ENCODE data around the gene AP2B1.

Gene AP2B1

DNA sequence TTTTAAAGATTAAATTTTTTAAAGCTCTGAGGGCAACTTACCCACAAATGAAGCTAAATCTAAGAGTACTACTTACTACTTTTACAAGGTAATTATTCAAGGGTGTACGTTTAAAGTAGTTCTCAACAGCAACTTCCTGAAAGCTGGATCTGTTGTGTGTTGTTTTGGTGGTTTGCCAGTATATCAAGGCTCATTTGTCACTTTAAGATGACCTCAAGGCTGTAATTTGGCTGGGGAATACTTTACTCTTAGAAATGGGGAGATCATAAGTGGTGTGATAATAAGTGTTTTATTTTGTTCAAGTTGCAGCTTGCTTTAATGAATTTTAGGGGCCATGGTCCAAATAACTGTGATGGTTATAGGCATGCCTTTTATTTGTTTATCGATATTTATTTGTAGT is 30.4 kb downstream of the AP2B1 start:
- no peaks in the 10 kb centered on the region for H3K9me3 ChIP-seq (ENCODE audit: control insufficient read depth in 2 of 2, low read length in 2 of 2)
- H3K27ac ChIP-seq (ENCODE audit: low read depth in 2 of 2, low read length in 2 of 2), result no peak overlapping the region
- no peak overlapping the region for H3K4me3 ChIP-seq (ENCODE audit: low read length in 2 of 2)
- H3K27me3 ChIP-seq (ENCODE audit: control insufficient read depth in 2 of 2, insufficient read depth in 2 of 2, low read length in 2 of 2), result no peaks in the 10 kb centered on the region
- H3K9ac ChIP-seq (ENCODE audit: low read depth in 1 of 2, low read length in 2 of 2), result no peak overlapping the region
- peaks cover 6 to 22% of the 10 kb centered on the region in 2 donors for H3K36me3 ChIP-seq (ENCODE audit: control insufficient read depth in 2 of 2, insufficient read depth in 2 of 2, low read length in 2 of 2)
- peaks cover 0 to 6% of the 10 kb centered on the region in 2 donors for H3K4me1 ChIP-seq (ENCODE audit: control insufficient read depth in 2 of 2, insufficient read depth in 2 of 2, low read length in 2 of 2)

DNA sequence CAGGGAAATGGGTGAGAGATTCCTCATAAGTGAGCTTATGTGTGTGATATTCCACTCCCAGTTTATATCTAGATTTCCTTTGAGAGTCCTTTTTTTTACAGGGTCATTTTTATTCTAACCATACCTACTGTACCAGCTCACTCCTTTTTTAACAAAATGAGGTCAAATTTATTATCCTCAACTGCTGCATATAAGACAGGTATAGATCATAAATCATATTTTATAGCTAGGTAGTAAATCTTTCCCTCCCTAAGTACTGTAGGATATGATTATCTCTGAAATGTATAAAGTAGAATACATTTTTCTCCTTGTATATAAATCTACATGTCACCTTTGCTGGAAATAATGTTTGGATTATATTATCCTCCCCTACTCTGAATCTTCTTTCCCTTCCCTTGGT is 31.5 kb downstream of the AP2B1 start:
- no peak overlapping the region for H3K27ac ChIP-seq (ENCODE audit: low read depth in 2 of 2, low read length in 2 of 2)
- peaks cover 10 to 17% of the 10 kb centered on the region in 2 donors for H3K36me3 ChIP-seq (ENCODE audit: control insufficient read depth in 2 of 2, insufficient read depth in 2 of 2, low read length in 2 of 2)
- H3K27me3 ChIP-seq (ENCODE audit: control insufficient read depth in 2 of 2, insufficient read depth in 2 of 2, low read length in 2 of 2), result no peaks in the 10 kb centered on the region
- H3K9me3 ChIP-seq (ENCODE audit: control insufficient read depth in 2 of 2, low read length in 2 of 2), result no peaks in the 10 kb centered on the region
- peaks cover 0 to 6% of the 10 kb centered on the region in 2 donors for H3K4me1 ChIP-seq (ENCODE audit: control insufficient read depth in 2 of 2, insufficient read depth in 2 of 2, low read length in 2 of 2)
- H3K4me3 ChIP-seq (ENCODE audit: low read length in 2 of 2), result no peak overlapping the region
- H3K9ac ChIP-seq (ENCODE audit: low read depth in 1 of 2, low read length in 2 of 2), result no peak overlapping the region

DNA sequence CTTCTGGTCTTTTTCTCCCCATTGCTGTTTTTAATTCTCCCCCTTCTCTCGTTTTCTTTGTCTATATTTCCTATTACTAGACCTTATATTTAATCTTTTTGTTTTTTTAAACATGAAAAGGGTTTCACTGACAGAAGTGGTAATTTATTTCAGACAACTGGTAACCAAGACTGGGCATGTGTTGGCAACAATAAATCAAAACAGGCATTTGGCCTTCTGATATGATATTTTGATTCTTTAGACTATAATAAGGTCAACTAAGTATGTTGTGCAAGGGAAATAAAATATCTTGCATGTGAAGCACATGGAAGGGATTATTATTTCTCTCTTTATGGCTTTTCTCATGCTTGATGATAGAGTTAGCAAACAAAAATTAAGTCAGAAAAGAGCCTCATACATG is 34.6 kb downstream of the AP2B1 start:
- H3K9ac ChIP-seq (ENCODE audit: low read depth in 1 of 2, low read length in 2 of 2), result no peak overlapping the region
- no peaks in the 10 kb centered on the region for H3K27me3 ChIP-seq (ENCODE audit: control insufficient read depth in 2 of 2, insufficient read depth in 2 of 2, low read length in 2 of 2)
- H3K27ac ChIP-seq (ENCODE audit: low read depth in 2 of 2, low read length in 2 of 2), result no peak overlapping the region
- no peaks in the 10 kb centered on the region for H3K9me3 ChIP-seq (ENCODE audit: control insufficient read depth in 2 of 2, low read length in 2 of 2)
- H3K36me3 ChIP-seq (ENCODE audit: control insufficient read depth in 2 of 2, insufficient read depth in 2 of 2, low read length in 2 of 2), result peaks cover 19 to 34% of the 10 kb centered on the region in 2 donors
- H3K4me3 ChIP-seq (ENCODE audit: low read length in 2 of 2), result no peak overlapping the region
- H3K4me1 ChIP-seq (ENCODE audit: control insufficient read depth in 2 of 2, insufficient read depth in 2 of 2, low read length in 2 of 2), result peaks cover 0 to 6% of the 10 kb centered on the region in 2 donors

DNA sequence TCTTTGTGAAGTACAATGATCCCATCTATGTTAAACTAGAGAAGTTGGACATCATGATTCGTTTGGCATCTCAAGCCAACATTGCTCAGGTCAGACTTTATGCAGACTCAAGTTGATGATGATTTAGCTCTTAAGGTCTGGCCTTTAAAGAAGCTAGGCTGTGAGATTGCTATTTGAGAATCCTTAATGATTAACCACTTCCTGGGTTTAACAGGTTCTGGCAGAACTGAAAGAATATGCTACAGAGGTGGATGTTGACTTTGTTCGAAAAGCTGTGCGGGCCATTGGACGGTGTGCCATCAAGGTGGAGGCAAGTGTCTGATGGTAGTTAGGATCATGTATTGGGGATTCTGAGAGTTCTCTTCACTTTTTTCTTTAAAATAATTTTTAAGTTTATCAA is 40.3 kb downstream of the AP2B1 start:
- Histone ChIP-seq H3K9me3 (ENCODE audit: control insufficient read depth in 2 of 2, low read length in 2 of 2) (no peaks in the 10 kb centered on the region), H3K4me3 (ENCODE audit: low read length in 2 of 2) (no peak overlapping the region), H3K9ac (ENCODE audit: low read depth in 1 of 2, low read length in 2 of 2) (no peak overlapping the region), H3K27me3 (ENCODE audit: control insufficient read depth in 2 of 2, insufficient read depth in 2 of 2, low read length in 2 of 2) (no peaks in the 10 kb centered on the region), H3K4me1 (ENCODE audit: control insufficient read depth in 2 of 2, insufficient read depth in 2 of 2, low read length in 2 of 2) (no peaks in the 10 kb centered on the region), H3K36me3 (ENCODE audit: control insufficient read depth in 2 of 2, insufficient read depth in 2 of 2, low read length in 2 of 2) (peaks cover 59 to 60% of the 10 kb centered on the region in 2 donors), H3K27ac (ENCODE audit: low read depth in 2 of 2, low read length in 2 of 2) (no peak overlapping the region)

DNA sequence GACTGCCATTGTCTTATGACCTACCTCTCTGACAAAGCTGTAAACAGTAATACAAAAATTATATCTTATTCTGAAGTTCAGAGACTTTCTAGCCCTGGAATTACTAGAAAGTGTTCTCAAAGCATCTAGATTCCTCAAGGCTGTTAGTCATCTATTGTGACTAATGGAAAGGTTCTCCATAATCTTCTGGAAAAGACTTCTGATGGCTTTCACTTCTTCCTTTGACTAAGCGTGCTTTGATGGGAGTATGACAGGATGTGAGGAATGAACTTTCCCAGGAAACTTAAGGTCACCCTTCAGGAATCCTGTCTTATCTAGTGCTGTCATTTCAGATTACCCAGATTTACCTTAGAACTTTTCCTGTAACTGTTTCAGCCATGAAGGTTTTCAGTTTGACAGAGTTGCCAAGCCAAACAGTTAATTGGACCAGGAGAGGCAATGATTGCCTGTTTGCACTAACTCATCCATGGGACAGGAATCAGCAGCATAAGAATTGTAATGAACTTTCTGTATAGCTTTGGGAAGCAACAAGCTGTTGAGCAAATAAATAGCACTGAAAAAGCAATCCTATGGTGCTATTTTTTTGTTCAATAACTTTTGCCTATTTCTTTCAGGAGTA is 43.5 kb downstream of the AP2B1 start:
- no peak overlapping the region for H3K9ac ChIP-seq (ENCODE audit: low read depth in 1 of 2, low read length in 2 of 2)
- no peak overlapping the region for H3K27ac ChIP-seq (ENCODE audit: low read depth in 2 of 2, low read length in 2 of 2)
- H3K36me3 ChIP-seq (ENCODE audit: control insufficient read depth in 2 of 2, insufficient read depth in 2 of 2, low read length in 2 of 2), result peaks cover 53 to 55% of the 10 kb centered on the region in 2 donors
- H3K9me3 ChIP-seq (ENCODE audit: control insufficient read depth in 2 of 2, low read length in 2 of 2), result no peaks in the 10 kb centered on the region
- H3K4me3 ChIP-seq (ENCODE audit: low read length in 2 of 2), result no peak overlapping the region
- no peaks in the 10 kb centered on the region for H3K4me1 ChIP-seq (ENCODE audit: control insufficient read depth in 2 of 2, insufficient read depth in 2 of 2, low read length in 2 of 2)
- no peaks in the 10 kb centered on the region for H3K27me3 ChIP-seq (ENCODE audit: control insufficient read depth in 2 of 2, insufficient read depth in 2 of 2, low read length in 2 of 2)

DNA sequence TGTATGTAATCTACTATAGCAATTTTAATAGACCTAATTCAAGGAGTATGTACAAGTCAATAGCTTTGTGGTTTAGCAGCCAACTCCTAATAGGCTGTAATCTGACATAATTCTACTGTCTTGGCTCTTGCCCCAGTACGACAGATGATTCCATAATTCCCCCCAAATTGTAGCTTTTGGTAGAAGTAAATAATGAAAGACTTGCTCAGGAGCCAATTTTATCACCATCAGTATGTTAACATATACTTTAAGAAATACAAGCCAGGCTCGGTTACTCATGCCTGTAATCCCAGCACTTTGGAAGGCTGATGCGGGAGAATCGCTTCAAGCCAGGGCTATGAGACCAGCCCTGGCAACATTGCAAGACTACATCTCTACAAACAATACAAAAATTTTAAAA is 53.9 kb downstream of the AP2B1 start:
- Histone ChIP-seq H3K27me3 (ENCODE audit: control insufficient read depth in 2 of 2, insufficient read depth in 2 of 2, low read length in 2 of 2) (no peaks in the 10 kb centered on the region), H3K4me3 (ENCODE audit: low read length in 2 of 2) (no peak overlapping the region), H3K9me3 (ENCODE audit: control insufficient read depth in 2 of 2, low read length in 2 of 2) (no peaks in the 10 kb centered on the region), H3K36me3 (ENCODE audit: control insufficient read depth in 2 of 2, insufficient read depth in 2 of 2, low read length in 2 of 2) (peaks cover 45 to 63% of the 10 kb centered on the region in 2 donors), H3K27ac (ENCODE audit: low read depth in 2 of 2, low read length in 2 of 2) (no peak overlapping the region), H3K4me1 (ENCODE audit: control insufficient read depth in 2 of 2, insufficient read depth in 2 of 2, low read length in 2 of 2) (no peaks in the 10 kb centered on the region), H3K9ac (ENCODE audit: low read depth in 1 of 2, low read length in 2 of 2) (no peak overlapping the region)

DNA sequence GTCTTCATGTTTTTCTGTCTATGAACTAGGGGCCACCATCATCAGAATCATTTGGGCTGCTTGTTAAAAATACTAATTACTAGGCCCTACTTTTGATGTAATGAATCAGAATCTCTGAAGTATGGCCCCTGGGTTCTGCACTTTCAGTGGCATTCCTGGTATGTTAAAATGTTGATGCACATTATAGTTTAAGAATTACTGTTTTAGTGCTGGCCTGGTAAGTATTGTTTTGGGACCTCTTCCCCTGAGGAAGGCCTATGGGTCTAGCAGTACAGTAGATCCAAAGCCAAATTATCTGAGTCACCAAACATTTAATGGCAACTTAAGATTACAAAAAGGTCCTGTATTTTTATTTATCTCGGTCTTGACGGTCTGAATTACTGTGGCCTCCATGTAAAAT is 58.8 kb downstream of the AP2B1 start:
- Histone ChIP-seq H3K9me3 (ENCODE audit: control insufficient read depth in 2 of 2, low read length in 2 of 2) (no peaks in the 10 kb centered on the region), H3K4me3 (ENCODE audit: low read length in 2 of 2) (no peak overlapping the region), H3K27me3 (ENCODE audit: control insufficient read depth in 2 of 2, insufficient read depth in 2 of 2, low read length in 2 of 2) (no peaks in the 10 kb centered on the region), H3K4me1 (ENCODE audit: control insufficient read depth in 2 of 2, insufficient read depth in 2 of 2, low read length in 2 of 2) (no peaks in the 10 kb centered on the region), H3K36me3 (ENCODE audit: control insufficient read depth in 2 of 2, insufficient read depth in 2 of 2, low read length in 2 of 2) (peaks cover 18 to 44% of the 10 kb centered on the region in 2 donors), H3K27ac (ENCODE audit: low read depth in 2 of 2, low read length in 2 of 2) (no peak overlapping the region), H3K9ac (ENCODE audit: low read depth in 1 of 2, low read length in 2 of 2) (no peak overlapping the region)

DNA sequence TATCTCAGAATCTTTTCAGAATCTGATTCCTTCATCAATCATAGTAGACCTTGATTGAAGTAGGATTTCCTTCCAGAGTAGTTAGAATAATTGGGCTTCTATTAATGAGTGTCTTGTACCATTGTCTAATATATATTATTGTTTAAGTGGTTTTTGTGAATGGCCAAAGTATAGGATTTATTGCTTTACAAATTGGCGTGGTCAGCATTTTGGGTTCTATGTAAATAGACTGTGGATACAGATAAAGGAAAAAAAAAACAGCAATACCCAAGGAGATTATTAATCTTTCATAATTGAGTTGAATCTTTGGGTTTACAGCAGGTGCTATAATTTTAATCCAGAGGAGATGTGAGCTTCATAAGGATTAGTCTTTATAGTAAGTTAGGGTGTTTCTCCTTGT is 64.3 kb downstream of the AP2B1 start:
- H3K36me3 ChIP-seq (ENCODE audit: control insufficient read depth in 2 of 2, insufficient read depth in 2 of 2, low read length in 2 of 2), result peaks cover 16 to 25% of the 10 kb centered on the region in 2 donors

DNA sequence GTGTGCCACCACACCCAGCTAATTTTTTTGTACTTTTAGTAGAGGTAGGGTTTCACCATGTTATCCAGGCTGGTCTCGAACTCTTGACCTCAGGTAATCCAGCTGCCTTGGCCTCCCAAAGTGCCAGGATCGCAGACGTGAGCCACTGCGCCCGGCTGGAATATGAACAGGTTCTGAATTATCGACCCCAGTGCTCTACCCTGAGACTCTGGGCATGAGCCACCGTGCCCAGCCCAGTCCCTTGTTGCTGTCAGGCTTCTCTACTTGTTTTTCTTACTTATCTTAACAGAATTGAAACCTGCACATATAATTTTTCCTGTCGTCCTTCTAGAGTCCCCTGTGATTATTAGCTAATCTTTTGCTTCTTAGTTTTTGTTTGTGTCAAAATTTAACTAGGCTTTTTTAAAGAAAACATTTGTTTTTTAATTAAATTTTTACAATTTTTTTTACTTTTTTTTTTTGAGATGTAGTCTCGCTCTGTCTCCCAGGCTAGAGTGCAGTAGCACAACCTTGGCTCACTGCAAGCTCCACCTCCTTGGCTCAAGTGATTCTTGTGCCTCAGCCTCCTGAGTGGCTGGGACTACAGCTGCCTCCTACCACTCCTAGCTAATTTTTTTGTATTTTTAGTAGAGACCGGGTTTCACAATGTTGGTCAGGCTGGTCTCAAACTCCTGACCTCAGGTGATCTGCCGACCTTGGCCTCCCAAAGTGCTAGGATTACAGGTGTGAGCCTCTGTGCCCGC is 66.7 kb downstream of the AP2B1 start:
- H3K9me3 ChIP-seq (ENCODE audit: control insufficient read depth in 2 of 2, low read length in 2 of 2), result no peaks in the 10 kb centered on the region
- peaks cover 17 to 38% of the 10 kb centered on the region in 2 donors for H3K36me3 ChIP-seq (ENCODE audit: control insufficient read depth in 2 of 2, insufficient read depth in 2 of 2, low read length in 2 of 2)
- H3K27ac ChIP-seq (ENCODE audit: low read depth in 2 of 2, low read length in 2 of 2), result no peak overlapping the region
- no peak overlapping the region for H3K4me3 ChIP-seq (ENCODE audit: low read length in 2 of 2)
- no peaks in the 10 kb centered on the region for H3K27me3 ChIP-seq (ENCODE audit: control insufficient read depth in 2 of 2, insufficient read depth in 2 of 2, low read length in 2 of 2)
- no peaks in the 10 kb centered on the region for H3K4me1 ChIP-seq (ENCODE audit: control insufficient read depth in 2 of 2, insufficient read depth in 2 of 2, low read length in 2 of 2)
- H3K9ac ChIP-seq (ENCODE audit: low read depth in 1 of 2, low read length in 2 of 2), result no peak overlapping the region

More for the DNA sequence above, 64.3 kb downstream of the AP2B1 start:
- H3K9me3 ChIP-seq (ENCODE audit: control insufficient read depth in 2 of 2, low read length in 2 of 2), result no peaks in the 10 kb centered on the region
- H3K27ac ChIP-seq (ENCODE audit: low read depth in 2 of 2, low read length in 2 of 2), result no peak overlapping the region
- H3K4me1 ChIP-seq (ENCODE audit: control insufficient read depth in 2 of 2, insufficient read depth in 2 of 2, low read length in 2 of 2), result no peaks in the 10 kb centered on the region
- H3K27me3 ChIP-seq (ENCODE audit: control insufficient read depth in 2 of 2, insufficient read depth in 2 of 2, low read length in 2 of 2), result no peaks in the 10 kb centered on the region
- H3K9ac ChIP-seq (ENCODE audit: low read depth in 1 of 2, low read length in 2 of 2), result no peak overlapping the region
- H3K4me3 ChIP-seq (ENCODE audit: low read length in 2 of 2), result no peak overlapping the region

DNA sequence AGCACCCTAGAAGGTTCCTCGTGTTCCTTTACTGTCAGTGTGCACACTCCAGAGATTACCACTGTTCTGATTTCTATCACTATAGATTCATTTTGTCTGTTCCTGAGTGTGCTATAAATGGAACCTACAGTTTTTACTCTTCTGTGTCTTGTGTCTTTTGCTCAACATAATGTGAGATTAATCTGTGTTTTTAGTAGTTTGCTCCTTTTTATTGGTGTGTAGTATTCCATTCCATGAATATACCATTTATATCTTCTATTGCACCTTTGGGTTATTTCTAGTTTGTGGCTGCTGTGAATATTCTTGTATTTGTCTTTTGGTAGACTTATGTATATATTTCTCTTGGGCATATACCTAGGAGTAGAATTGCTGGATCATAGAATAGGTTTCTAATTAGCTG is 68.2 kb downstream of the AP2B1 start:
- no peaks in the 10 kb centered on the region for H3K27me3 ChIP-seq (ENCODE audit: control insufficient read depth in 2 of 2, insufficient read depth in 2 of 2, low read length in 2 of 2)
- no peaks in the 10 kb centered on the region for H3K4me1 ChIP-seq (ENCODE audit: control insufficient read depth in 2 of 2, insufficient read depth in 2 of 2, low read length in 2 of 2)
- H3K9me3 ChIP-seq (ENCODE audit: control insufficient read depth in 2 of 2, low read length in 2 of 2), result no peaks in the 10 kb centered on the region
- H3K27ac ChIP-seq (ENCODE audit: low read depth in 2 of 2, low read length in 2 of 2), result no peak overlapping the region
- peaks cover 21 to 43% of the 10 kb centered on the region in 2 donors for H3K36me3 ChIP-seq (ENCODE audit: control insufficient read depth in 2 of 2, insufficient read depth in 2 of 2, low read length in 2 of 2)
- no peak overlapping the region for H3K4me3 ChIP-seq (ENCODE audit: low read length in 2 of 2)
- no peak overlapping the region for H3K9ac ChIP-seq (ENCODE audit: low read depth in 1 of 2, low read length in 2 of 2)
